GM18870 (cell line): ENCODE measurements around the gene CST5.
"Not testable (repeated sequence)": the region's sequence is repeated elsewhere in the genome, so short reads cannot be mapped to it uniquely, and the experiment has no call there.

Experiments used
- ATAC-seq: cut with Tn5 transposase; IDR thresholded peaks from one replicate; pipeline ENCODE4 v1.9.1; 2021; ENCODE audit warnings: moderate library complexity; ENCODE audit not compliant: unreplicated experiment

CST5 gene

GRCh38 chr20:23856736-23857135, 22.8 kb downstream of the CST5 start:
- no peak for ATAC-seq

GRCh38 chr20:23856226-23856625, 23.3 kb downstream of the CST5 start:
- no peak for ATAC-seq

GRCh38 chr20:23841693-23842092, 37.9 kb downstream of the CST5 start:
- no peak for ATAC-seq

GRCh38 chr20:23835716-23836115, 43.8 kb downstream of the CST5 start:
- ATAC-seq, result no peak

GRCh38 chr20:23832775-23833513, 46.6 kb downstream of the CST5 start:
- ATAC-seq, result no peak

GRCh38 chr20:23831961-23832360, 47.6 kb downstream of the CST5 start:
- ATAC-seq, result not testable (repeated sequence)

GRCh38 chr20:23826541-23827021, 53.0 kb downstream of the CST5 start, which contains the start of gene CST2:
TSS of gene CST2 (minus strand) at chr20:23826729. CDS start at chr20:23826660, 69 bp downstream.
- ATAC-seq, result no peak
